Common myeloid progenitor, CD34-positive (primary cell): Measurements from ENCODE around the gene LSM6.

Experiments used
- CTCF ChIA-PET: fragments of 350-600 bp; sonication (Branson Sonifier 250); formaldehyde crosslinking; loops from one replicate; lab custom pipeline; 2021; ENCODE audit warnings: antibody characterized with exemption; lab: Charles Lee
- POLR2A ChIA-PET: fragments of 350-600 bp; sonication (Branson Sonifier 250); formaldehyde crosslinking; loops from one replicate; lab custom pipeline; 2021; ENCODE audit warnings: antibody characterized with exemption; lab: Charles Lee
- DNase-seq, 3 donors: peaks; one replicate each; pipeline versions ENCODE4 v3.0.0 to v3.0.0-alpha.2; 2013
- H3K27ac ChIP-seq, 2 experiments: 1 replicate in 1 of 2; 2 replicates in 1 of 2; pipeline ENCODE4 v1.7.0; 2013; ENCODE audit warnings: inconsistent platforms in 2 of 2, low read length in 2 of 2, mild to moderate bottlenecking in 2 of 2, low read depth in 1 of 2, moderate library complexity in 1 of 2; ENCODE audit not compliant: severe bottlenecking in 2 of 2, insufficient read depth in 1 of 2, poor library complexity in 1 of 2
- H3K27me3 ChIP-seq, 5 experiments: replicated peaks in 2 of 5; 1 replicate in 3 of 5; 2 replicates in 2 of 5; pipeline versions ENCODE4 v1.6.1 to v1.7.0; 2013; ENCODE audit warnings: low read length in 4 of 5, mild to moderate bottlenecking in 2 of 5, moderate library complexity in 2 of 5, inconsistent platforms in 1 of 5; ENCODE audit not compliant: insufficient read depth in 5 of 5, control insufficient read depth in 4 of 5
- H3K36me3 ChIP-seq, 4 experiments: 1 replicate in 2 of 4; 2 replicates in 2 of 4; pipeline versions ENCODE4 v1.6.1 to v1.7.0; 2013; ENCODE audit warnings: low read length in 3 of 4, control low read depth in 1 of 4, mild to moderate bottlenecking in 1 of 4; ENCODE audit not compliant: control insufficient read depth in 4 of 4, insufficient read depth in 4 of 4
- H3K4me1 ChIP-seq, 4 experiments: 1 replicate in 3 of 4; 2 replicates in 1 of 4; pipeline versions ENCODE4 v1.6.1 to v1.7.1; 2013; ENCODE audit warnings: low read length in 3 of 4, mild to moderate bottlenecking in 3 of 4, control low read depth in 1 of 4, inconsistent platforms in 1 of 4, moderate library complexity in 1 of 4; ENCODE audit not compliant: control insufficient read depth in 4 of 4, insufficient read depth in 4 of 4; ENCODE audit errors: control extremely low read depth in 1 of 4
- H3K4me3 ChIP-seq, 7 experiments: 1 replicate in 4 of 7; 2 replicates in 3 of 7; pipeline versions ENCODE4 v1.5.1 to v1.7.0; 2013; ENCODE audit warnings: mild to moderate bottlenecking in 7 of 7, low read length in 6 of 7, moderate library complexity in 6 of 7, inconsistent platforms in 2 of 7, low read depth in 2 of 7, control low read depth in 1 of 7; ENCODE audit not compliant: insufficient read depth in 4 of 7, control insufficient read depth in 1 of 7; ENCODE audit errors: extremely low read depth in 1 of 7
- H3K9me3 ChIP-seq, 5 experiments: 1 replicate in 4 of 5; 2 replicates in 1 of 5; pipeline versions ENCODE4 v1.6.1 to v1.7.1; 2013; ENCODE audit warnings: low read length in 4 of 5, mild to moderate bottlenecking in 2 of 5, inconsistent platforms in 1 of 5, low read depth in 1 of 5, moderate library complexity in 1 of 5; ENCODE audit not compliant: control insufficient read depth in 4 of 5, insufficient read depth in 2 of 5; ENCODE audit errors: control extremely low read depth in 1 of 5
- WGBS: methylation state at CpG from one replicate; pipeline ENCODE4 v1.1.5; 2013; ENCODE audit not compliant: insufficient coverage; 5-methylcytosine and 5-hydroxymethylcytosine counted together

Gene LSM6

GRCh38 chr4:146165840-146166239 lies 9.7 kb upstream of the LSM6 start:
- no peak for DNase-seq

DNA sequence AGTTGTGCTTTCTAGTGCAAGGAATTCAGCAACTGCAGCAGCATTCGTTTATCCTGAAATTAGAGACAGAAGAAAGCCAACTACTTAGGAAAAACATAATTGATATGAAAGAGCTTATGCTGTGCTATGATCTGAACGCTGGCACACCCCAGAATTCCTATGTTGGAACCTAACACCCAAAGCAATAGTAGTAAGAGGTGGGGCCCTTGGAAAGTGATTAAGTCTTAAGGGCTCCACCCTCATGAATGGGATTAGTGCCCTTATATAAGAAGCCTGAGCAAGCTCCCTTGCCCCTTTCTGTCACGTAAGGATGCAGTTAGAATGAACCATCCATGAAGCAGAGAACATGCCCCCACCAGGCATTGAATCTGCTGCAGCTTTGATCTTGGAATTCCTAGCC lies 5.4 kb upstream of the LSM6 start:
- 100% methylated on average over 2 of the region's 3 CpGs for WGBS
- H3K4me3 ChIP-seq: no peak overlapping the region
- no peak for DNase-seq
- H3K9me3 ChIP-seq: no peaks in the 10 kb centered on the region
- no peaks in the 10 kb centered on the region for H3K36me3 ChIP-seq
- no peak overlapping the region for H3K27ac ChIP-seq
- POLR2A ChIA-PET: no interaction called here
- H3K4me1 ChIP-seq: peaks cover 0 to 2% (median under 1%) of the 10 kb centered on the region in 4 experiments
- H3K27me3 ChIP-seq: no peaks in the 10 kb centered on the region
- CTCF ChIA-PET: no interaction called here

More at GRCh38 chr4:146165840-146166239, 9.7 kb upstream of the LSM6 start:
- no peaks in the 10 kb centered on the region for H3K27me3 ChIP-seq
- H3K27ac ChIP-seq: no peak overlapping the region
- no peak overlapping the region for H3K4me3 ChIP-seq
- ChIA-PET CTCF (no interaction called here), POLR2A (no interaction called here)
- no peaks in the 10 kb centered on the region for H3K4me1 ChIP-seq
- H3K9me3 ChIP-seq: peaks cover 0 to 9% (median 5%) of the 10 kb centered on the region in 5 experiments
- no peaks in the 10 kb centered on the region for H3K36me3 ChIP-seq

GRCh38 chr4:146176891-146177290 lies 1.4 kb downstream of the LSM6 start:
- ChIA-PET POLR2A (no interaction called here), CTCF (no interaction called here)

DNA sequence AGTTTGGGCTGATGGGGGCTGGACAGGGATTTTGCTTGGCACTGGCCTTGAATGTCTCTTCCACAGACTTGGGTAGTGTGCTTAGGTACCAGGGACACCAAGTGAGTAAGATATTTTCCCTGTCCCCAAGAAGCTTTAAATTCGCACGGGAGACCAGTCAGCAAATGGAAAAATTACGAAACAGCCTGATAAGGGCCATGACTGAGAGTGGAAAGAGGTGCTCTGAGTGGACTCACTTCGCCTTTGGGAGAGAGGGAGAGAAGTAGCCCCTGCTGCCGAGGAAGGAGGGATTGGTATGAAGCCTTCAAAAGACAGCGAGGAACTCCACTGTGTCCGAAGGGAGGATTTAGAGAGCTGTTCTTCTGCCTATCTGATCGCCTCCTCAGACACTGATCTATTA lies 2.6 kb downstream of the LSM6 start:
- 95% methylated on average over 5 of the region's 8 CpGs for WGBS
- Histone ChIP-seq H3K27ac (no peak overlapping the region), H3K9me3 (no peaks in the 10 kb centered on the region), H3K36me3 (peaks cover 2 to 8% (median 5%) of the 10 kb centered on the region in 4 experiments), H3K4me3 (no peak overlapping the region), H3K27me3 (no peaks in the 10 kb centered on the region), H3K4me1 (peaks cover 4 to 27% (median 11%) of the 10 kb centered on the region in 4 experiments)
- ChIA-PET POLR2A (no interaction called here), CTCF (no interaction called here)
- DNase-seq: no peak

More at GRCh38 chr4:146176891-146177290, 1.4 kb downstream of the LSM6 start:
- H3K27me3 ChIP-seq: no peaks in the 10 kb centered on the region
- H3K9me3 ChIP-seq: no peaks in the 10 kb centered on the region
- peaks cover 0 to 6% (median 4%) of the 10 kb centered on the region in 4 experiments for H3K36me3 ChIP-seq
- WGBS: 10% methylated on average over 2 of the region's 2 CpGs
- peaks cover 4 to 27% (median 11%) of the 10 kb centered on the region in 4 experiments for H3K4me1 ChIP-seq
- no peak overlapping the region for H3K27ac ChIP-seq
- peak overlapping the region in 6 of 7 experiments; percentile 85 to 96 (median 93) for H3K4me3 ChIP-seq
- peak in 2 of 3 donors; percentile 42 to 53 for DNase-seq

- peaks cover 4 to 27% (median 11%) of the 10 kb centered on the region in 4 experiments for H3K4me1 ChIP-seq
- no peaks in the 10 kb centered on the region for H3K9me3 ChIP-seq
- H3K36me3 ChIP-seq: peaks cover 3 to 18% (median 14%) of the 10 kb centered on the region in 4 experiments
- H3K4me3 ChIP-seq: no peak overlapping the region
- no peaks in the 10 kb centered on the region for H3K27me3 ChIP-seq
- WGBS: 90% methylated on average over 7 of the region's 7 CpGs
- H3K27ac ChIP-seq: no peak overlapping the region
- POLR2A ChIA-PET: interaction anchor here (0.6 kb wide), 1 partner anchor 165 kb away, joined by 3 read pairs; no protein-coding TSS in a partner anchor
- peak in 1 of 3 donors; percentile 4 for DNase-seq
- CTCF ChIA-PET: no interaction called here
Observed at GRCh38 chr4:146179784-146180370, 4.4 kb downstream of the LSM6 start.

- ChIA-PET CTCF (interaction anchor here (1.1 kb wide), 1 partner anchor 760 kb away, joined by 3 read pairs; no protein-coding TSS in a partner anchor), POLR2A (no interaction called here)
- no peak for DNase-seq
- peaks cover 0 to 14% (median 2%) of the 10 kb centered on the region in 4 experiments for H3K4me1 ChIP-seq
- H3K27me3 ChIP-seq: no peaks in the 10 kb centered on the region
- H3K4me3 ChIP-seq: no peak overlapping the region
- H3K9me3 ChIP-seq: no peaks in the 10 kb centered on the region
- H3K27ac ChIP-seq: no peak overlapping the region
- peaks cover 6 to 32% (median 24%) of the 10 kb centered on the region in 4 experiments for H3K36me3 ChIP-seq
- WGBS: no CpG with 5 or more reads among the region's 3 CpGs
Observed at GRCh38 chr4:146182443-146182842, 6.9 kb downstream of the LSM6 start.

DNA sequence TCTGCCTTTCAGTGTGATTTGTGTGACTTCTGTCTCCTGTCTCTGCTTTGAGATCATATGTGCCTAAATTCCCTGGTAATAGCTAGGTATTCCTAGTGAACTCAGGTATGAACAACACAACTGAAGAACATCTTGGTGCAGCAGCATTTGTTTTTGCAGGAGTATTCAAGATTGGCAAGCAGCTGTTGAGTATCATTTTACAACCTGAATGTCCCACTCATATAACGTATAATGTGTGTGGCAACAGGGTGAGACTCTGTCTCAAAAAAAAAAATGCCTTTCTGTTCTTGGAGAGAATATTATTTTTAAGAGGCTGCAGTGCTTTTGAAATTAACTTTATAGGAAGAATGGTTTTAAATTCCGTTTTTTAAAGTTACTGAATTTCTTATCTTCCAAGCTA lies 7.7 kb downstream of the LSM6 start:
- POLR2A ChIA-PET: no interaction called here

More for the DNA sequence above, 7.7 kb downstream of the LSM6 start:
- 100% methylated on average over 2 of the region's 2 CpGs for WGBS
- Histone ChIP-seq H3K27me3 (no peaks in the 10 kb centered on the region), H3K9me3 (no peaks in the 10 kb centered on the region), H3K27ac (no peak overlapping the region), H3K4me3 (no peak overlapping the region), H3K36me3 (peaks cover 5 to 40% (median 28%) of the 10 kb centered on the region in 4 experiments), H3K4me1 (peaks cover 0 to 7% (median 2%) of the 10 kb centered on the region in 4 experiments)
- no peak for DNase-seq
- CTCF ChIA-PET: interaction anchor here (1.1 kb wide), 1 partner anchor 759 kb away, joined by 3 read pairs; no protein-coding TSS in a partner anchor
